GM12878 (cell line): Measurements from ENCODE around the gene DDIT4. TPM values are rescaled to one million over a fixed set of nuclear protein-coding genes. Genes with fewer than 3 reads are reported as not detected.

ENCODE experiments used
- ASH2L ChIP-seq: fragments of 300-600, 200-600 bp; sonication (generic); IDR thresholded peaks from 2 replicates; pipeline ENCODE4 v1.6.1; 2017; ENCODE audit warnings: low read depth, mild to moderate bottlenecking, borderline replicate concordance
- ATF7 ChIP-seq: fragments of 450-650 bp; IDR thresholded peaks from 2 replicates; pipeline ENCODE4 v1.6.1; 2016; ENCODE audit warnings: low read depth, mild to moderate bottlenecking
- CEBPB ChIP-seq, 2 experiments: fragments of 150-350 bp in 1 of 2; IDR thresholded peaks; 2 replicates each; pipeline ENCODE4 v1.6.1; 2012 to 2014; ENCODE audit warnings: low read depth in 2 of 2, low read length in 2 of 2, borderline replicate concordance in 1 of 2, inconsistent platforms in 1 of 2
- EP300 ChIP-seq, 2 experiments: fragments of 150-350 bp in 1 of 2; IDR thresholded peaks; 2 replicates each; pipeline ENCODE4 v1.6.1; 2011 to 2012; ENCODE audit warnings: low read depth in 2 of 2, low read length in 2 of 2, borderline replicate concordance in 1 of 2, improper control_type of control experiment in 1 of 2, inconsistent platforms in 1 of 2; ENCODE audit not compliant: control insufficient read depth in 1 of 2
- FOXM1 ChIP-seq: IDR thresholded peaks from 2 replicates; pipeline ENCODE4 v1.6.1; 2012; ENCODE audit warnings: low read depth, mild to moderate bottlenecking, inconsistent platforms, low read length, moderate library complexity
- NBN ChIP-seq: fragments of 450-650 bp; IDR thresholded peaks from 2 replicates; pipeline ENCODE4 v1.6.1; 2016
- NRF1 ChIP-seq: conservative IDR thresholded peaks from 2 replicates; pipeline ENCODE4 v1.6.1; 2011; ENCODE audit warnings: mild to moderate bottlenecking, low read depth, low read length, improper control_type of control experiment
- POLR2AphosphoS2 ChIP-seq: IDR thresholded peaks from 2 replicates; pipeline ENCODE4 v1.6.1; 2011; ENCODE audit warnings: low read depth, mild to moderate bottlenecking, low read length, improper control_type of control experiment, moderate library complexity
- SMC3 ChIP-seq: IDR thresholded peaks from 2 replicates; pipeline ENCODE4 v1.6.1; 2011; ENCODE audit warnings: low read length, improper control_type of control experiment, borderline replicate concordance
- STAT3 ChIP-seq: IDR thresholded peaks from 2 replicates; pipeline ENCODE4 v1.6.1; 2011; ENCODE audit warnings: low read depth, low read length, improper control_type of control experiment
- SUPT20H ChIP-seq: IDR thresholded peaks from 2 replicates; pipeline ENCODE4 v1.6.1; 2011; ENCODE audit warnings: low read depth, mild to moderate bottlenecking, low read length, moderate library complexity, borderline replicate concordance; ENCODE audit not compliant: control insufficient read depth
- polyA plus RNA-seq, 11 experiments: library from polyadenylated mRNA; depleted of rRNA in 4 of 11; unstranded in 6 of 11; stranded (reverse) in 5 of 11; fragments of >200 nt; fragmentation: Nextera tagmentation in 4 of 11; fragmentation: Illumina TruSeq in 1 of 11; extraction: Ambion mirVana in 4 of 11; extraction: Trizol in 1 of 11; gene quantifications; 1 replicate in 1 of 11; 2 replicates in 10 of 11; pipeline versions ENCODE4 v1.2.1 to v1.2.3, GENCODE V29; 2011 to 2016; ENCODE audit warnings: inconsistent platforms in 2 of 11, missing spikeins in 2 of 11, low read depth in 1 of 11
- total RNA-seq, 4 experiments: library from RNA; depleted of rRNA in 3 of 4; stranded (reverse); fragments of >200 nt in 3 of 4; fragmentation: Illumina TruSeq in 1 of 4; extraction: Trizol in 1 of 4; gene quantifications; 2 replicates each; pipeline versions ENCODE4 v1.2.1 to v1.2.3, GENCODE V29; 2013 to 2021
- TF ChIP-seq, protein P1 (sequence below): fragments of 450-650 bp; formaldehyde crosslinking; IDR thresholded peaks from 2 replicates; pipeline ENCODE4 v1.5.0; 2022; ENCODE audit warnings: mild to moderate bottlenecking, missing genetic modification characterization
- TF ChIP-seq, protein P2 (sequence below): fragments of 450-650 bp; IDR thresholded peaks from 2 replicates; pipeline ENCODE4 v1.6.1; 2016; ENCODE audit warnings: mild to moderate bottlenecking
- TF ChIP-seq, protein P3 (sequence below), 3 experiments: IDR thresholded peaks in 2 of 3; conservative IDR thresholded peaks in 1 of 3; 2 replicates each; pipeline ENCODE4 v1.5.1; 2011; ENCODE audit warnings: low read depth in 3 of 3, low read length in 3 of 3, mild to moderate bottlenecking in 3 of 3, control low read depth in 2 of 3, moderate library complexity in 2 of 3, inconsistent platforms in 1 of 3, mixed read lengths in 1 of 3; ENCODE audit not compliant: control insufficient read depth in 2 of 3, insufficient read depth in 1 of 3; ENCODE audit errors: extremely low read depth in 1 of 3
- TF ChIP-seq, protein P4 (sequence below): fragments of 450-650 bp; IDR thresholded peaks from 2 replicates; pipeline ENCODE4 v1.6.1; 2017; ENCODE audit warnings: low read depth, mild to moderate bottlenecking, moderate library complexity
- TF ChIP-seq, protein P5 (sequence below): fragments of 150-350 bp; IDR thresholded peaks from 2 replicates; pipeline ENCODE4 v1.6.1; 2014; ENCODE audit warnings: mild to moderate bottlenecking, low read depth, low read length

The DDIT4 gene
- total and polyA plus RNA-seq, 10 of the 15 experiments (the other 5 are each of a cell fraction or from before 2014, with no cell fraction given): 2.1 to 277 (median 183) TPM

DNA sequence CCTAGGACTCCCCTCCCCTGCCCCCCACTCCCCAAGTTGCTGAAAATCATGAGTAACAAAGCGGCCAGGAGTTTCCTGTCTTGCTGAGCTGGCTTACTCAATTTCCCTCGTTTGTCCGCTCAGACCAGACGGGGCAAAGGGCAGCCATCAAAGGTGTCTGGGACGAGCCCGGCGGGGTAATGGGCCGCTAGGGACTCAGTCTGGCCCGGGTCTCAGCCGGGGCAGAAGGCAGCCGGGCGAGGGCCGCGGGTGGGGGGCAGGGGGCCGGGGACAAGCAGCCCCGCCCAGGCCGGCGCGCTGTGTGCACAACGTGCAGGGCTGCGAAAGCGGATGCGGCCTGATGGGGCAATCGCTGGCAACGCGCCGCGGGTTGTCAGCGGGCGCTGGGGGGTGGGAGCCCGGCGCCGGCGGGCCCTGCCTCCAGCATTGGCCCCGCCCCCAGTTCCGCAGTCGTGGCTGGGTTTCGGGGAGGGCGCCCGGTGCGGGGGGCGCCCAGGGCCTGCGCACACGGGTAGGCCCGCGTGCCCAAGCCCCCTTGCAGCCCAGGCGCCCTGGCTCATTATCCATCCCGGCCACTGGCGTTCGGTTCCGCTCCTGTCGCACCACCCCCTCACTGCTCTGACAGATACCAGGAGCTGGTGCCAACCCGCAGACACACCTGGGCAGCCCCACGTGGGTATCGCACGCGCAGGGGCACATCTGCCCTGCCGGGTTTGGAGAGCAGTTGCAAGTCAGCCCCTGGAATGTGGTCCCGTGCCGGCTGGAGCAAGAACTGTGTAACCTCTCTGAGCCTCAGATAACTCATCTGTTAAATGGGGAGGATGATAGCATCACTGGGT lies 45.9 kb downstream of the DDIT4 start (continued):
- TF ChIP-seq, protein P1, sequence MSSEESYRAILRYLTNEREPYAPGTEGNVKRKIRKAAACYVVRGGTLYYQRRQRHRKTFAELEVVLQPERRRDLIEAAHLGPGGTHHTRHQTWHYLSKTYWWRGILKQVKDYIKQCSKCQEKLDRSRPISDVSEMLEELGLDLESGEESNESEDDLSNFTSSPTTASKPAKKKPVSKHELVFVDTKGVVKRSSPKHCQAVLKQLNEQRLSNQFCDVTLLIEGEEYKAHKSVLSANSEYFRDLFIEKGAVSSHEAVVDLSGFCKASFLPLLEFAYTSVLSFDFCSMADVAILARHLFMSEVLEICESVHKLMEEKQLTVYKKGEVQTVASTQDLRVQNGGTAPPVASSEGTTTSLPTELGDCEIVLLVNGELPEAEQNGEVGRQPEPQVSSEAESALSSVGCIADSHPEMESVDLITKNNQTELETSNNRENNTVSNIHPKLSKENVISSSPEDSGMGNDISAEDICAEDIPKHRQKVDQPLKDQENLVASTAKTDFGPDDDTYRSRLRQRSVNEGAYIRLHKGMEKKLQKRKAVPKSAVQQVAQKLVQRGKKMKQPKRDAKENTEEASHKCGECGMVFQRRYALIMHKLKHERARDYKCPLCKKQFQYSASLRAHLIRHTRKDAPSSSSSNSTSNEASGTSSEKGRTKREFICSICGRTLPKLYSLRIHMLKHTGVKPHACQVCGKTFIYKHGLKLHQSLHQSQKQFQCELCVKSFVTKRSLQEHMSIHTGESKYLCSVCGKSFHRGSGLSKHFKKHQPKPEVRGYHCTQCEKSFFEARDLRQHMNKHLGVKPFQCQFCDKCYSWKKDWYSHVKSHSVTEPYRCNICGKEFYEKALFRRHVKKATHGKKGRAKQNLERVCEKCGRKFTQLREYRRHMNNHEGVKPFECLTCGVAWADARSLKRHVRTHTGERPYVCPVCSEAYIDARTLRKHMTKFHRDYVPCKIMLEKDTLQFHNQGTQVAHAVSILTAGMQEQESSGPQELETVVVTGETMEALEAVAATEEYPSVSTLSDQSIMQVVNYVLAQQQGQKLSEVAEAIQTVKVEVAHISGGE (CRISPR knock-in tag): no peak
- TF ChIP-seq, protein P2, sequence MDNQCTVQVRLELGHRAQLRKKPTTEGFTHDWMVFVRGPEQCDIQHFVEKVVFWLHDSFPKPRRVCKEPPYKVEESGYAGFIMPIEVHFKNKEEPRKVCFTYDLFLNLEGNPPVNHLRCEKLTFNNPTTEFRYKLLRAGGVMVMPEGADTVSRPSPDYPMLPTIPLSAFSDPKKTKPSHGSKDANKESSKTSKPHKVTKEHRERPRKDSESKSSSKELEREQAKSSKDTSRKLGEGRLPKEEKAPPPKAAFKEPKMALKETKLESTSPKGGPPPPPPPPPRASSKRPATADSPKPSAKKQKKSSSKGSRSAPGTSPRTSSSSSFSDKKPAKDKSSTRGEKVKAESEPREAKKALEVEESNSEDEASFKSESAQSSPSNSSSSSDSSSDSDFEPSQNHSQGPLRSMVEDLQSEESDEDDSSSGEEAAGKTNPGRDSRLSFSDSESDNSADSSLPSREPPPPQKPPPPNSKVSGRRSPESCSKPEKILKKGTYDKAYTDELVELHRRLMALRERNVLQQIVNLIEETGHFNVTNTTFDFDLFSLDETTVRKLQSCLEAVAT: no peak
- TF ChIP-seq SUPT20H: no peak
- TF ChIP-seq NRF1: no peak
- TF ChIP-seq CEBPB (IDR thresholded peaks at IDR 0.05; ENCODE audit: borderline replicate concordance in 1 of 2, low read depth in 2 of 2, low read length in 2 of 2): peak in 1 of 2 experiments; percentile 94; a peak in 2 of 4 replicates
- TF ChIP-seq FOXM1: 0 out of 2 replicates have a peak, but pooled peaks have one; percentile 10
- no peak for TF ChIP-seq ATF7
- TF ChIP-seq, protein P3, sequence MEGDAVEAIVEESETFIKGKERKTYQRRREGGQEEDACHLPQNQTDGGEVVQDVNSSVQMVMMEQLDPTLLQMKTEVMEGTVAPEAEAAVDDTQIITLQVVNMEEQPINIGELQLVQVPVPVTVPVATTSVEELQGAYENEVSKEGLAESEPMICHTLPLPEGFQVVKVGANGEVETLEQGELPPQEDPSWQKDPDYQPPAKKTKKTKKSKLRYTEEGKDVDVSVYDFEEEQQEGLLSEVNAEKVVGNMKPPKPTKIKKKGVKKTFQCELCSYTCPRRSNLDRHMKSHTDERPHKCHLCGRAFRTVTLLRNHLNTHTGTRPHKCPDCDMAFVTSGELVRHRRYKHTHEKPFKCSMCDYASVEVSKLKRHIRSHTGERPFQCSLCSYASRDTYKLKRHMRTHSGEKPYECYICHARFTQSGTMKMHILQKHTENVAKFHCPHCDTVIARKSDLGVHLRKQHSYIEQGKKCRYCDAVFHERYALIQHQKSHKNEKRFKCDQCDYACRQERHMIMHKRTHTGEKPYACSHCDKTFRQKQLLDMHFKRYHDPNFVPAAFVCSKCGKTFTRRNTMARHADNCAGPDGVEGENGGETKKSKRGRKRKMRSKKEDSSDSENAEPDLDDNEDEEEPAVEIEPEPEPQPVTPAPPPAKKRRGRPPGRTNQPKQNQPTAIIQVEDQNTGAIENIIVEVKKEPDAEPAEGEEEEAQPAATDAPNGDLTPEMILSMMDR (IDR thresholded peaks at IDR 0.05 in 2 of 3, conservative IDR thresholded peaks at IDR 0.05 in 1 of 3; ENCODE audit: control insufficient read depth in 2 of 3, extremely low read depth in 1 of 3, insufficient read depth in 1 of 3, low read depth in 3 of 3, low read length in 3 of 3): no peak
- TF ChIP-seq SMC3: no peak
- 0 out of 2 replicates have a peak, but pooled peaks have one; percentile 65 for TF ChIP-seq POLR2AphosphoS2
- TF ChIP-seq, protein P4, sequence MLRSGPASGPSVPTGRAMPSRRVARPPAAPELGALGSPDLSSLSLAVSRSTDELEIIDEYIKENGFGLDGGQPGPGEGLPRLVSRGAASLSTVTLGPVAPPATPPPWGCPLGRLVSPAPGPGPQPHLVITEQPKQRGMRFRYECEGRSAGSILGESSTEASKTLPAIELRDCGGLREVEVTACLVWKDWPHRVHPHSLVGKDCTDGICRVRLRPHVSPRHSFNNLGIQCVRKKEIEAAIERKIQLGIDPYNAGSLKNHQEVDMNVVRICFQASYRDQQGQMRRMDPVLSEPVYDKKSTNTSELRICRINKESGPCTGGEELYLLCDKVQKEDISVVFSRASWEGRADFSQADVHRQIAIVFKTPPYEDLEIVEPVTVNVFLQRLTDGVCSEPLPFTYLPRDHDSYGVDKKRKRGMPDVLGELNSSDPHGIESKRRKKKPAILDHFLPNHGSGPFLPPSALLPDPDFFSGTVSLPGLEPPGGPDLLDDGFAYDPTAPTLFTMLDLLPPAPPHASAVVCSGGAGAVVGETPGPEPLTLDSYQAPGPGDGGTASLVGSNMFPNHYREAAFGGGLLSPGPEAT: no peak; the same call in 1 of the 2 replicates
- TF ChIP-seq STAT3: no peak
- TF ChIP-seq ASH2L: no peak
- TF ChIP-seq, protein P5, sequence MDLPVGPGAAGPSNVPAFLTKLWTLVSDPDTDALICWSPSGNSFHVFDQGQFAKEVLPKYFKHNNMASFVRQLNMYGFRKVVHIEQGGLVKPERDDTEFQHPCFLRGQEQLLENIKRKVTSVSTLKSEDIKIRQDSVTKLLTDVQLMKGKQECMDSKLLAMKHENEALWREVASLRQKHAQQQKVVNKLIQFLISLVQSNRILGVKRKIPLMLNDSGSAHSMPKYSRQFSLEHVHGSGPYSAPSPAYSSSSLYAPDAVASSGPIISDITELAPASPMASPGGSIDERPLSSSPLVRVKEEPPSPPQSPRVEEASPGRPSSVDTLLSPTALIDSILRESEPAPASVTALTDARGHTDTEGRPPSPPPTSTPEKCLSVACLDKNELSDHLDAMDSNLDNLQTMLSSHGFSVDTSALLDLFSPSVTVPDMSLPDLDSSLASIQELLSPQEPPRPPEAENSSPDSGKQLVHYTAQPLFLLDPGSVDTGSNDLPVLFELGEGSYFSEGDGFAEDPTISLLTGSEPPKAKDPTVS: no peak
- peak; percentile 14; the same call in 1 of the 2 replicates for TF ChIP-seq NBN
- TF ChIP-seq EP300 (IDR thresholded peaks at IDR 0.05; ENCODE audit: borderline replicate concordance in 1 of 2, control insufficient read depth in 1 of 2, low read depth in 2 of 2, low read length in 2 of 2): 0 out of 4 replicates have a peak, but pooled peaks of 1 of the 2 experiments have one; percentile 59
